Neuronal stem cell (in vitro differentiated cells): ENCODE data around the gene PRDM10.

Experiments used
- DNase-seq: peaks from one replicate; pipeline ENCODE4 v3.0.0-alpha.2; 2013; ENCODE audit warnings: low spot score
- H2AFZ ChIP-seq: one replicate; pipeline ENCODE4 v1.6.1; 2013; ENCODE audit warnings: mild to moderate bottlenecking, low read length, inconsistent platforms
- H2AK5ac ChIP-seq: 2 replicates; pipeline ENCODE4 v1.6.1; 2013; ENCODE audit warnings: low read depth, mild to moderate bottlenecking, inconsistent platforms, low read length, moderate library complexity, mixed read lengths
- H2BK120ac ChIP-seq: 2 replicates; pipeline ENCODE4 v1.6.1; 2013; ENCODE audit warnings: low read depth, mild to moderate bottlenecking, inconsistent platforms, low read length, moderate library complexity, mixed read lengths
- H2BK12ac ChIP-seq: one replicate; pipeline ENCODE4 v1.6.1; 2013; ENCODE audit warnings: low read length, inconsistent platforms
- H2BK15ac ChIP-seq: 2 replicates; pipeline ENCODE4 v1.6.1; 2013; ENCODE audit warnings: mild to moderate bottlenecking, low read length, inconsistent platforms, mixed read lengths
- H2BK5ac ChIP-seq: one replicate; pipeline ENCODE4 v1.6.1; 2013; ENCODE audit warnings: inconsistent platforms, mild to moderate bottlenecking, low read length, moderate library complexity
- H3K14ac ChIP-seq: one replicate; pipeline ENCODE4 v1.6.1; 2013; ENCODE audit warnings: low read length, inconsistent platforms
- H3K18ac ChIP-seq: 2 replicates; pipeline ENCODE4 v1.6.1; 2013; ENCODE audit warnings: low read length, inconsistent platforms
- H3K23ac ChIP-seq: 2 replicates; pipeline ENCODE4 v1.6.1; 2013; ENCODE audit warnings: low read depth, mild to moderate bottlenecking, mixed read lengths, low read length, inconsistent platforms; ENCODE audit not compliant: poor library complexity
- H3K27ac ChIP-seq: replicated peaks from 3 replicates; pipeline ENCODE4 v1.5.1; 2013; ENCODE audit warnings: low read length, inconsistent platforms
- H3K27me3 ChIP-seq, 3 experiments: 2 replicates each; pipeline ENCODE4 v1.6.1; 2013; ENCODE audit warnings: low read length in 3 of 3, mild to moderate bottlenecking in 2 of 3, inconsistent platforms in 1 of 3, low read depth in 1 of 3, mixed read lengths in 1 of 3, moderate library complexity in 1 of 3; ENCODE audit not compliant: control insufficient read depth in 3 of 3, insufficient read depth in 3 of 3
- H3K36me3 ChIP-seq, 2 donors: replicated peaks in 1 of 2; 2 replicates each; pipeline ENCODE4 v1.6.1; 2013; ENCODE audit warnings: low read length in 2 of 2; ENCODE audit not compliant: control insufficient read depth in 2 of 2, insufficient read depth in 2 of 2
- H3K4ac ChIP-seq: 2 replicates; pipeline ENCODE4 v1.6.1; 2013; ENCODE audit warnings: inconsistent platforms, mild to moderate bottlenecking, low read length, moderate library complexity
- H3K4me1 ChIP-seq, 2 donors: 1 replicate in 1 of 2; 2 replicates in 1 of 2; pipeline ENCODE4 v1.6.1; 2013; ENCODE audit warnings: low read length in 2 of 2, low read depth in 1 of 2; ENCODE audit not compliant: control insufficient read depth in 2 of 2, insufficient read depth in 1 of 2
- H3K4me2 ChIP-seq: one replicate; pipeline ENCODE4 v1.6.1; 2013; ENCODE audit warnings: mild to moderate bottlenecking, low read length, inconsistent platforms; ENCODE audit not compliant: insufficient read depth, poor library complexity, severe bottlenecking
- H3K4me3 ChIP-seq, 2 donors: 2 replicates each; pipeline ENCODE4 v1.5.1; 2013; ENCODE audit warnings: low read length in 2 of 2, mild to moderate bottlenecking in 2 of 2, inconsistent platforms in 1 of 2, moderate library complexity in 1 of 2
- H3K79me1 ChIP-seq: one replicate; pipeline ENCODE4 v1.6.1; 2013; ENCODE audit warnings: low read depth, mild to moderate bottlenecking, inconsistent platforms, low read length, moderate library complexity
- H3K9ac ChIP-seq: one replicate; pipeline ENCODE4 v1.6.1; 2013; ENCODE audit warnings: mild to moderate bottlenecking, low read depth, low read length, inconsistent platforms; ENCODE audit not compliant: poor library complexity
- H3K9me3 ChIP-seq, 2 donors: replicated peaks in 1 of 2; 2 replicates each; pipeline versions ENCODE3 to v1.6.1; 2013; ENCODE audit warnings: low read length in 2 of 2, mild to moderate bottlenecking in 2 of 2, inconsistent platforms in 1 of 2, low read depth in 1 of 2, mixed read lengths in 1 of 2, moderate library complexity in 1 of 2; ENCODE audit not compliant: control insufficient read depth in 2 of 2, insufficient read depth in 1 of 2
- H4K8ac ChIP-seq: one replicate; pipeline ENCODE4 v1.6.1; 2013; ENCODE audit warnings: low read depth, mild to moderate bottlenecking, inconsistent platforms, low read length, moderate library complexity
- H4K91ac ChIP-seq: one replicate; pipeline ENCODE4 v1.6.1; 2013; ENCODE audit warnings: low read length, low read depth, mild to moderate bottlenecking, inconsistent platforms; ENCODE audit not compliant: poor library complexity
- WGBS, 2 donors: extraction: QIAGEN DNeasy Blood & Tissue Kit; methylation state at CpG; one replicate each; pipeline ENCODE4 v1.1.7; 2013; ENCODE audit warnings: missing lambda C conversion rate in 2 of 2, mixed read lengths in 1 of 2; ENCODE audit not compliant: insufficient read length in 2 of 2, insufficient replicate concordance in 1 of 2; ENCODE audit errors: extremely low coverage in 2 of 2; 5-methylcytosine and 5-hydroxymethylcytosine counted together

Gene PRDM10

DNA sequence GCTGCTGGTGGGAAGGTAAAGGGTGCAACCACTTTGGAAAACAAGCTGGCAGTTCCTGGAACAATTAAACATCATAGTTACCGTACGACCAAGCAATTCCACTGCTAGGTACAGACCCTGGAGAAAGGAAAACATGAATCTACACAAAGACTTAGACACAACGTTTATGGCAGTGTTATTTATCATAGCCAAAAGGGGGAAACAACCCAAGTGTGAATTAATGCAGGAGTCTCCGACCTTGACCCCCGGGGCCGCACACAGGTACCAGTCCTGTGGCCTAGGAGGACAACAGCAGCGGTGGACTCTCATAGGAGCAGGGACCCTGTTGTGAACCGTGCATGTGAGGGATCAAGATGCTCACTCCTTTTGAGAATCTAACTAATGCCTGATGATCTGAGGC, 22.5 kb downstream of the PRDM10 start:
- Histone ChIP-seq H3K18ac (no peak overlapping the region), H4K91ac (no peak overlapping the region), H3K4ac (no peak overlapping the region), H3K27me3 (no peaks in the 10 kb centered on the region), H3K4me3 (no peak overlapping the region), H2BK12ac (no peak overlapping the region), H2BK120ac (no peak overlapping the region), H3K36me3 (peaks cover 0 to 5% of the 10 kb centered on the region in 2 donors), H3K9me3 (no peaks in the 10 kb centered on the region), H2AFZ (no peak overlapping the region), H2BK5ac (no peak overlapping the region), H3K27ac (no peak overlapping the region), H2BK15ac (no peak overlapping the region), H3K14ac (no peak overlapping the region), H3K4me1 (peaks cover 3 to 10% of the 10 kb centered on the region in 2 donors), H2AK5ac (no peak overlapping the region), H3K9ac (no peak overlapping the region), H3K23ac (no peak overlapping the region), H3K79me1 (peaks cover 7% of the 10 kb centered on the region), H4K8ac (no peak overlapping the region), H3K4me2 (no peak overlapping the region)
- whole genome bisulfite sequencing, 2 donors: no CpG with 5 or more reads among the region's 8 CpGs
- DNase-seq: no peak

DNA sequence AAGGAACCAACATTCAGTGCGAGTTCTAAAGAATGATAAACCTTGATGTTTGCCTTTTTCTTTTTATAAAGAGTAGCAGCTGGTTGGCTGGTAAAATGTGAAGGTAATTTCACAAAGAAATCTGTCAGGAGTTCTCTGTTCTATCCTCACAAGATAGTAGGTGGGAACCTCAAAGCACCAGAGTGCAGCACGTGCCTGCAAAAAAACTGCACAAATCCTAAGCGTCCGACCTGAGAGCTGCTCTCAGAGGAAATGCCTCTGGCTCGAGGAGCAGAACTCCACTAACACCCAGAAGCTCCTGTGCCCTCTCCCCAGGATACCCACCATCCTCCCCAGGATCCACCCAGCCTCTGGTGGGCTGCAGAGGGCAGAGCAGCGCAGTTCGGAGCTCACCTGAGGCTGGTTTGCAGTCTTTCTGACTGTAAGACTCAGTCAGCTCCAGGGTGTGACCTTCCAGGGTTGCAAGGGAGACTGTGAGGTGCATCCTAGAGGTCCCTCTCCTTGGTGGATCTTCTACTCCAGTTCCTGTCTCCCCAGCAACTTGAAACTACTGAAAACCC, 23.5 kb downstream of the PRDM10 start:
- Histone ChIP-seq H3K9ac (no peak overlapping the region), H2BK12ac (no peak overlapping the region), H3K27me3 (no peaks in the 10 kb centered on the region), H3K23ac (no peak overlapping the region), H2BK120ac (no peak overlapping the region), H2AK5ac (no peak overlapping the region), H3K27ac (no peak overlapping the region), H3K79me1 (peaks cover 3% of the 10 kb centered on the region), H2BK5ac (no peak overlapping the region), H4K91ac (no peak overlapping the region), H3K9me3 (no peaks in the 10 kb centered on the region), H3K36me3 (peaks cover 0 to 5% of the 10 kb centered on the region in 2 donors), H3K18ac (no peak overlapping the region), H4K8ac (no peak overlapping the region), H3K4me3 (no peak overlapping the region), H2BK15ac (no peak overlapping the region), H3K14ac (no peak overlapping the region), H3K4me1 (peaks cover 3% of the 10 kb centered on the region in 2 donors), H3K4ac (no peak overlapping the region), H2AFZ (no peak overlapping the region), H3K4me2 (no peak overlapping the region)
- WGBS, 2 donors: no CpG with 5 or more reads among the region's 7 CpGs
- DNase-seq: no peak

DNA sequence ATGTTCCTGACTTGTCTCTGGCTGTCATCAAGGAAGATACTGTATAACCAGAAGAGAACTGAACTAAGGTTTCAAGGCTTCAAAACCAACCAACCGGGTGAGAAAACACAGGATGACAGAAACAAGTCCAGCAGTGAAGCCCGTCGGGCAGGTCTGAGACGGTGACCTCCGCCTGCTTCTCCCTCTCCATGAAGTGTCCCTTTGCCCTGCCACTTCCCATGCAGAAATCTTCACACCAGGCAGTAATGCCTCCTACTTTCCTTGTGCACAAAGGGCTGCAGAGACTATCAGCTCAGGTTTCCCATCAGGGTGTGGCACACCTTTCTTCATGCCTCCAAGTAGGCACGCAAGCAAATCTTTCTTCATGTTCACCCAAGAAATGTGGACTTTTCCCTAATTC, 24.2 kb downstream of the PRDM10 start:
- Histone ChIP-seq H3K23ac (no peak overlapping the region), H2BK120ac (no peak overlapping the region), H3K27me3 (no peaks in the 10 kb centered on the region), H2BK15ac (no peak overlapping the region), H3K18ac (no peak overlapping the region), H3K79me1 (peaks cover 3% of the 10 kb centered on the region), H2BK5ac (no peak overlapping the region), H4K8ac (no peak overlapping the region), H3K9ac (no peak overlapping the region), H2AFZ (no peak overlapping the region), H3K4me3 (no peak overlapping the region), H3K27ac (no peak overlapping the region), H3K14ac (no peak overlapping the region), H2AK5ac (no peak overlapping the region), H3K4ac (no peak overlapping the region), H3K36me3 (peaks cover 0 to 2% of the 10 kb centered on the region in 2 donors), H2BK12ac (no peak overlapping the region), H3K4me1 (peaks cover 5 to 8% of the 10 kb centered on the region in 2 donors), H3K9me3 (no peaks in the 10 kb centered on the region), H3K4me2 (no peak overlapping the region), H4K91ac (no peak overlapping the region)
- WGBS, 2 donors: no CpG with 5 or more reads among the region's 6 CpGs
- no peak for DNase-seq

DNA sequence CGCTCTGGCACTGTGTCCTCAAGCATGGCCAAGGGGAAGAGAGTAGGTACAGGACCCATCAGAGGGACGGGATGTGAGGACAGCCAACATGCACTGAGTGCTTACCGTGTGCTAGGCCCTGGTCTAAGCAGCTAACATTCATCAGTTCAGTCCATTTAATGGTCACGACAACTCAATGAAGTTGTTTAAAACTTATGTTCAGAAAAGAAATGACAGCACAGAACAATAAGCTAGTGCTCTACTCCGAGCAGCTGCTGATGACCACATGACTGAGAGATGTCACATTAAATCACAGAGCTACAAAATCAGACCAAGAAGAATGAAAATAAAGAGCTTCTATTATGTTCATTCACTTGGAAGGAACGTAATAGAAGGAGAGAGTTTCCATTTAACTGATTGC, 26.3 kb downstream of the PRDM10 start:
- Histone ChIP-seq H3K9me3 (no peaks in the 10 kb centered on the region), H3K4me3 (no peak overlapping the region), H4K8ac (no peak overlapping the region), H3K27me3 (no peaks in the 10 kb centered on the region), H3K9ac (no peak overlapping the region), H3K4ac (no peak overlapping the region), H2BK15ac (no peak overlapping the region), H2BK5ac (no peak overlapping the region), H2AK5ac (no peak overlapping the region), H2AFZ (no peak overlapping the region), H3K36me3 (peaks cover 0 to 2% of the 10 kb centered on the region in 2 donors), H3K4me1 (peaks cover 10 to 20% of the 10 kb centered on the region in 2 donors), H3K27ac (no peak overlapping the region), H2BK12ac (no peak overlapping the region), H2BK120ac (no peak overlapping the region), H3K23ac (no peak overlapping the region), H3K79me1 (peaks cover 3% of the 10 kb centered on the region), H3K4me2 (no peak overlapping the region), H3K14ac (no peak overlapping the region), H4K91ac (no peak overlapping the region), H3K18ac (no peak overlapping the region)
- WGBS, 2 donors: no CpG with 5 or more reads among the region's 6 CpGs
- no peak for DNase-seq
